Activated naive CD4-positive, alpha-beta T cell treated with anti-CD3 and anti-CD28 coated beads for 36 hours (primary cell): Measurements from ENCODE around the gene RIC1. TPM values are rescaled to one million over a fixed set of nuclear protein-coding genes. Genes with fewer than 3 reads are reported as not detected.
A peak's percentile ranks its signal among the peaks of the same experiment; 100 is the strongest.
"Not testable (repeated sequence)": the region's sequence is repeated elsewhere in the genome, so short reads cannot be mapped to it uniquely, and the experiment has no call there.

Experiments used
- CTCF ChIA-PET: fragments of 350-600 bp; sonication (Branson Sonifier 250); formaldehyde crosslinking; loops from one replicate; lab custom pipeline; 2021; ENCODE audit warnings: antibody characterized with exemption; lab: Charles Lee
- DNase-seq: peaks from one replicate; pipeline ENCODE4 v3.0.0-alpha.2; 2020
- H3K27ac Mint-ChIP-seq: one replicate; pipeline ENCODE4 v1.8.0; 2021; ENCODE audit warnings: mild to moderate bottlenecking, mixed read lengths
- H3K27me3 Mint-ChIP-seq: one replicate; pipeline ENCODE4 v1.8.0; 2021; ENCODE audit warnings: low read depth, mixed read lengths
- H3K36me3 Mint-ChIP-seq: one replicate; pipeline ENCODE4 v1.8.0; 2021; ENCODE audit warnings: low read depth, mixed read lengths
- H3K4me1 Mint-ChIP-seq: one replicate; pipeline ENCODE4 v1.8.0; 2021; ENCODE audit warnings: low read depth, mixed read lengths
- H3K4me3 Mint-ChIP-seq: one replicate; pipeline ENCODE4 v1.8.0; 2021; ENCODE audit warnings: mild to moderate bottlenecking, moderate library complexity, mixed read lengths
- H3K9me3 Mint-ChIP-seq: one replicate; pipeline ENCODE4 v1.8.0; 2021; ENCODE audit warnings: mixed read lengths
- intact Hi-C: fragments of 100-400 bp; cut with micrococcal nuclease; formaldehyde crosslinking; loops from one replicate; pipeline ENCODE4 v1.15.1; 2023
- total RNA-seq, 2 experiments: library from RNA; stranded (reverse); gene quantifications; one replicate each; pipeline ENCODE4 v1.2.3, GENCODE V29; 2021

The RIC1 gene
- total RNA-seq, 2 experiments from 2014 or later = 14.5 to 16.4 TPM

GRCh38 chr9:5779705-5780218 is 150.9 kb downstream of the RIC1 start:
- H3K27ac Mint-ChIP-seq, intact Hi-C loops: not testable (repeated sequence)
- H3K36me3 Mint-ChIP-seq = peaks cover 77% of the 10 kb centered on the region

GRCh38 chr9:5783420-5783819 is 154.5 kb downstream of the RIC1 start:
- DNase-seq, CTCF ChIA-PET, intact Hi-C loops, H3K4me3 Mint-ChIP-seq, H3K27me3 Mint-ChIP-seq, H3K27ac Mint-ChIP-seq: not testable (repeated sequence)
- Mint-ChIP-seq H3K4me1 (peaks cover 22% of the 10 kb centered on the region), H3K36me3 (peaks cover 81% of the 10 kb centered on the region), H3K9me3 (peaks cover 34% of the 10 kb centered on the region)

More at GRCh38 chr9:5779705-5780218, 150.9 kb downstream of the RIC1 start:
- peaks cover 37% of the 10 kb centered on the region for H3K9me3 Mint-ChIP-seq
- DNase-seq, H3K27me3 Mint-ChIP-seq, H3K4me1 Mint-ChIP-seq, H3K4me3 Mint-ChIP-seq: not testable (repeated sequence)
- CTCF ChIA-PET = interaction anchor here (1.1 kb wide), 1 partner anchor 189 kb away, joined by 3 read pairs; no protein-coding TSS in a partner anchor

GRCh38 chr9:5783982-5784381 is 155.1 kb downstream of the RIC1 start:
- Mint-ChIP-seq H3K36me3 (peaks cover 79% of the 10 kb centered on the region), H3K4me3 (no peak overlapping the region), H3K9me3 (peaks cover 28% of the 10 kb centered on the region), H3K27me3 (no peaks in the 10 kb centered on the region), H3K27ac (no peak overlapping the region), H3K4me1 (peaks cover 26% of the 10 kb centered on the region)
- DNase-seq = no peak
- CTCF ChIA-PET = interaction anchor here (0.8 kb wide), 1 partner anchor 27 kb away, joined by 3 read pairs; no protein-coding TSS in a partner anchor
- intact Hi-C loops = no loop called here

- DNase-seq = no peak
- H3K27me3 Mint-ChIP-seq = no peaks in the 10 kb centered on the region
- H3K36me3 Mint-ChIP-seq = peaks cover 73% of the 10 kb centered on the region
- no peak overlapping the region for H3K4me3 Mint-ChIP-seq
- intact Hi-C loops = loop anchor here (5.0 kb wide), 1 partner anchor 327 kb away; no protein-coding TSS in a partner anchor
- CTCF ChIA-PET = interaction anchor here (0.8 kb wide), 1 partner anchor 28 kb away, joined by 3 read pairs; no protein-coding TSS in a partner anchor
- H3K4me1 Mint-ChIP-seq = peaks cover 26% of the 10 kb centered on the region
- no peak overlapping the region for H3K27ac Mint-ChIP-seq
- H3K9me3 Mint-ChIP-seq = peaks cover 26% of the 10 kb centered on the region
Observed at GRCh38 chr9:5784526-5785315, 155.8 kb downstream of the RIC1 start.

GRCh38 chr9:5786370-5787127 is 157.6 kb downstream of the RIC1 start:
- H3K27ac Mint-ChIP-seq = peak overlapping the region; percentile 75
- no peak overlapping the region for H3K4me3 Mint-ChIP-seq
- intact Hi-C loops = loop anchor here (1.0 to 5.0 kb wide), 2 partner anchors 18 to 329 kb away; no protein-coding TSS in a partner anchor
- CTCF ChIA-PET = interaction anchor here (0.8 to 2.0 kb wide), 2 partner anchors 12 to 66 kb away, joined by 3 to 4 read pairs; no protein-coding TSS in a partner anchor
- peaks cover 66% of the 10 kb centered on the region for H3K36me3 Mint-ChIP-seq
- no peak for DNase-seq
- H3K4me1 Mint-ChIP-seq = peaks cover 41% of the 10 kb centered on the region
- H3K9me3 Mint-ChIP-seq = peaks cover 17% of the 10 kb centered on the region
- H3K27me3 Mint-ChIP-seq = no peaks in the 10 kb centered on the region

- Mint-ChIP-seq H3K9me3 (peaks cover 12% of the 10 kb centered on the region), H3K4me3 (no peak overlapping the region), H3K27me3 (no peaks in the 10 kb centered on the region), H3K27ac (peak overlapping the region; percentile 75), H3K4me1 (peaks cover 48% of the 10 kb centered on the region), H3K36me3 (peaks cover 66% of the 10 kb centered on the region)
- CTCF ChIA-PET = interaction anchor here (0.8 to 2.0 kb wide), 2 partner anchors 12 to 66 kb away, joined by 3 to 4 read pairs; no protein-coding TSS in a partner anchor
- intact Hi-C loops = loop anchor here (1.0 to 5.0 kb wide), 2 partner anchors 19 to 330 kb away; no protein-coding TSS in a partner anchor
- no peak for DNase-seq
Observed at GRCh38 chr9:5787220-5787619, 158.3 kb downstream of the RIC1 start.

- Mint-ChIP-seq H3K36me3 (peaks cover 61% of the 10 kb centered on the region), H3K27ac (peak overlapping the region; percentile 75), H3K4me3 (no peak overlapping the region), H3K4me1 (peaks cover 52% of the 10 kb centered on the region), H3K27me3 (no peaks in the 10 kb centered on the region), H3K9me3 (peaks cover 7% of the 10 kb centered on the region)
- no peak for DNase-seq
- intact Hi-C loops = loop anchor here (1.0 to 5.0 kb wide), 3 partner anchors 20 to 331 kb away; partner anchors contain the start of gene ERMP1
- CTCF ChIA-PET = interaction anchor here (1.4 to 2.0 kb wide), 2 partner anchors 11 kb away, joined by 4 read pairs; no protein-coding TSS in a partner anchor
Observed at GRCh38 chr9:5787759-5788302, 158.9 kb downstream of the RIC1 start.

GRCh38 chr9:5789489-5789888 is 160.6 kb downstream of the RIC1 start:
- Mint-ChIP-seq H3K4me1 (peaks cover 63% of the 10 kb centered on the region), H3K27ac (no peak overlapping the region), H3K36me3 (peaks cover 50% of the 10 kb centered on the region), H3K9me3 (no peaks in the 10 kb centered on the region), H3K4me3 (no peak overlapping the region), H3K27me3 (no peaks in the 10 kb centered on the region)
- no peak for DNase-seq
- intact Hi-C loops = loop anchor here (2.0 to 5.0 kb wide), 2 partner anchors 43 to 332 kb away; partner anchors contain the start of gene ERMP1
- CTCF ChIA-PET = interaction anchor here (1.4 kb wide), 1 partner anchor 10 kb away, joined by 4 read pairs; no protein-coding TSS in a partner anchor

- Mint-ChIP-seq H3K36me3 (peaks cover 44% of the 10 kb centered on the region), H3K27me3 (no peaks in the 10 kb centered on the region), H3K9me3 (peaks cover 1% of the 10 kb centered on the region), H3K27ac (peak overlapping the region; percentile 3), H3K4me1 (peaks cover 67% of the 10 kb centered on the region), H3K4me3 (no peak overlapping the region)
- intact Hi-C loops = loop anchor here (10.0 kb wide), 1 partner anchor 514 kb away; no protein-coding TSS in a partner anchor
- CTCF ChIA-PET = interaction anchor here (0.5 to 0.7 kb wide), 3 partner anchors 83 to 221 kb away, joined by 3 to 4 read pairs (median 3); no protein-coding TSS in a partner anchor
- no peak for DNase-seq
Observed at GRCh38 chr9:5790923-5791322, 162.0 kb downstream of the RIC1 start.

GRCh38 chr9:5791870-5792269 is 163.0 kb downstream of the RIC1 start:
- CTCF ChIA-PET = no interaction called here
- Mint-ChIP-seq H3K36me3 (peaks cover 34% of the 10 kb centered on the region), H3K4me3 (no peak overlapping the region), H3K9me3 (peaks cover 1% of the 10 kb centered on the region), H3K4me1 (peaks cover 63% of the 10 kb centered on the region), H3K27ac (peak overlapping the region; percentile 67), H3K27me3 (no peaks in the 10 kb centered on the region)
- no peak for DNase-seq
- intact Hi-C loops = loop anchor here (10.0 kb wide), 1 partner anchor 513 kb away; no protein-coding TSS in a partner anchor

- Mint-ChIP-seq H3K36me3 (peaks cover 29% of the 10 kb centered on the region), H3K4me3 (no peak overlapping the region), H3K27me3 (no peaks in the 10 kb centered on the region), H3K9me3 (peaks cover 1% of the 10 kb centered on the region), H3K4me1 (peaks cover 48% of the 10 kb centered on the region), H3K27ac (no peak overlapping the region)
- CTCF ChIA-PET = interaction anchor here (0.7 kb wide), 1 partner anchor 55 kb away, joined by 3 read pairs; no protein-coding TSS in a partner anchor
- intact Hi-C loops = loop anchor here (10.0 kb wide), 1 partner anchor 511 kb away; no protein-coding TSS in a partner anchor
- no peak for DNase-seq
Observed at GRCh38 chr9:5793812-5794211, 164.9 kb downstream of the RIC1 start.
